G401 (cell line): ENCODE results near the gene NCAPD2. TPM values are rescaled to one million over a fixed set of nuclear protein-coding genes. Genes with fewer than 3 reads are reported as not detected.
"Not testable (repeated sequence)": the region's sequence is repeated elsewhere in the genome, so short reads cannot be mapped to it uniquely, and the experiment has no call there.

Experiments used
- DNase-seq: peaks from one replicate; pipeline ENCODE4 v3.0.0-alpha.2; 2015; ENCODE audit warnings: low spot score
- in situ Hi-C: cut with HindIII; loops from 2 replicates; pipeline ENCODE4 v1.10.0; 2016; ENCODE audit warnings: low sequenced_read_pairs, mixed read lengths
- total RNA-seq: library from RNA; depleted of rRNA; stranded (reverse); fragments of >200 nt; shearing (Covaris generic); gene quantifications from 2 replicates; pipeline ENCODE4 v1.2.3, GENCODE V29; 2014

The NCAPD2 gene
- total RNA-seq, 1 experiment from 2014 or later = 102 TPM

DNA sequence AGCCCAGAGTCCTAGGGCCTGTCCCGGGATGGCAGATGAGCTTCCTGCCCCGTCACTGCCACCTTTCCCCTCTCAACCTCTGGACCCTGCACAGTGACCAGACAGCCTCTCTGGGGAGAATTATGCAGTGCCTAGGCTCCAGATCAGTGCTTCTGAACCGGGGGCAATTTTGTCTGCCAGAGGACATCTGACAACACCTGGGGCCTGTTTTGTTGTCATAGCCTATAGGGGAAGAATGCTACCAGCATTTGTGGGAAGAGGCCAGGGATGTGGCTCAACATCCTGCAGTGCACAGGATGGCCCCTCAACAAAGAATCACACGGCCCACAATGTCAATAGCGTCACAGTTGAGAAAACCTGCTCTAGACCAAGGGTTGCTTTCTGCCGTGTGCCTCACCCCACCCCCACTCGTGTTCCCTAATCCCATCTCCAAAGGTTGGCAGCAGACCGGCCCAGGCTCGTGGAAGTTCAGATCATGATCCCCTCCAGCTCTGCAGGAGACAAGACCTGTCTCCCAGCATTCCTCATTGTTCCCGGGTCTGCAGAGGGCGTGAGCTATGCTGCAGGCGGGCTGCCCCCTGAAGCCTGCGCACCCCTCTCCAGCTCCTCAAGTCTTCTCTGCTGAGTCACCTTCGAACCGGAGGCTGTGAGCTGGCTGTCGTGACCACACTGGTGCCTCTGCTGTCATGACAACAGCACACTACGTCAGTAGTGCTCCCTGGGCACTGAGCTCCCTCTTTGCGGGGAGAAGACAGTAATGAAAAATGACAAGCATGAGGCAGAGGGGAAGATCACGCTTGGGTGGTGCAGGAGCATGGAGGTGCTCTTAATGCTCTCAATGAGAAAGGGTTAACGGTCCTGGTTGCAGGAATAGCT lies 38.4 kb downstream of the NCAPD2 start:
- peak; percentile 79 for DNase-seq
- in situ Hi-C loops = no loop called here

DNA sequence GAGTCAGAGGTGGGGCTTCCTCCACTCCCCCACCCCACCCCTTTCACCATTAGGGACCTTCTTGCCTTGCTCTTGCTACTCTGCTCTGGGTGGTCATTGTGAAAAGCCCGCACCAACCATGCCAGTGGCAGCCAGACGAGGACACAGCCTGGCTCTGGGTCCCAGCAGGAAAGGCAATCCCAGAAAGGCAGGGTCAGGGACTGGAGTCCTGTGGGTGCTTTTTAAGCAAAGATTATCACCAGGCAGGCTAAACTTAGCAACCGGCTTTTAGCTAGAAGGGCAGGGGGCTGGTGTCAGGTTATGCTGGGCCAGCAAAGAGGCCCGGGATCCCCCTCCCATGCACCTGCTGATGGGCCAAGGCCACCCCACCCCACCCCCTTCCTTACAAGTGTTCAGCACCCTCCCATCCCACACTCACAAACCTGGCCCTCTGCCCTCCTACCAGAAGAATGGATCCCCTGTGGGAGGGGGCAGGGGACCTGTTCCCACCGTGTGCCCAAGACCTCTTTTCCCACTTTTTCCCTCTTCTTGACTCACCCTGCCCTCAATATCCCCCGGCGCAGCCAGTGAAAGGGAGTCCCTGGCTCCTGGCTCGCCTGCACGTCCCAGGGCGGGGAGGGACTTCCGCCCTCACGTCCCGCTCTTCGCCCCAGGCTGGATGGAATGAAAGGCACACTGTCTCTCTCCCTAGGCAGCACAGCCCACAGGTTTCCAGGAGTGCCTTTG lies 39.2 kb downstream of the NCAPD2 start:
- in situ Hi-C loops = no loop called here
- peak; percentile 78 for DNase-seq

DNA sequence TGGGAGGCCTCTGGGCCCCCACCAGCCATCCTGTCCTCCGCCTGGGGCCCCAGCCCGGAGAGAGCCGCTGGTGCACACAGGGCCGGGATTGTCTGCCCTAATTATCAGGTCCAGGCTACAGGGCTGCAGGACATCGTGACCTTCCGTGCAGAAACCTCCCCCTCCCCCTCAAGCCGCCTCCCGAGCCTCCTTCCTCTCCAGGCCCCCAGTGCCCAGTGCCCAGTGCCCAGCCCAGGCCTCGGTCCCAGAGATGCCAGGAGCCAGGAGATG lies 39.7 kb downstream of the NCAPD2 start:
- in situ Hi-C loops = no loop called here
- no peak for DNase-seq

DNA sequence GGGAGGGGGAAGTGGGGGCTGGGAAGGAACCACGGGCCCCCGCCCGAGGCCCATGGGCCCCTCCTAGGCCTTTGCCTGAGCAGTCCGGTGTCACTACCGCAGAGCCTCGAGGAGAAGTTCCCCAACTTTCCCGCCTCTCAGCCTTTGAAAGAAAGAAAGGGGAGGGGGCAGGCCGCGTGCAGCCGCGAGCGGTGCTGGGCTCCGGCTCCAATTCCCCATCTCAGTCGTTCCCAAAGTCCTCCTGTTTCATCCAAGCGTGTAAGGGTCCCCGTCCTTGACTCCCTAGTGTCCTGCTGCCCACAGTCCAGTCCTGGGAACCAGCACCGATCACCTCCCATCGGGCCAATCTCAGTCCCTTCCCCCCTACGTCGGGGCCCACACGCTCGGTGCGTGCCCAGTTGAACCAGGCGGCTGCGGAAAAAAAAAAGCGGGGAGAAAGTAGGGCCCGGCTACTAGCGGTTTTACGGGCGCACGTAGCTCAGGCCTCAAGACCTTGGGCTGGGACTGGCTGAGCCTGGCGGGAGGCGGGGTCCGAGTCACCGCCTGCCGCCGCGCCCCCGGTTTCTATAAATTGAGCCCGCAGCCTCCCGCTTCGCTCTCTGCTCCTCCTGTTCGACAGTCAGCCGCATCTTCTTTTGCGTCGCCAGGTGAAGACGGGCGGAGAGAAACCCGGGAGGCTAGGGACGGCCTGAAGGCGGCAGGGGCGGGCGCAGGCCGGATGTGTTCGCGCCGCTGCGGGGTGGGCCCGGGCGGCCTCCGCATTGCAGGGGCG lies 40.2 kb downstream of the NCAPD2 start, which contains the start of gene GAPDH:
TSS of gene GAPDH (plus strand) at position 595 of the 772 bp plus-strand sequence. CDS start 316 bp downstream, outside the sequence.
- in situ Hi-C loops = no loop called here

DNA sequence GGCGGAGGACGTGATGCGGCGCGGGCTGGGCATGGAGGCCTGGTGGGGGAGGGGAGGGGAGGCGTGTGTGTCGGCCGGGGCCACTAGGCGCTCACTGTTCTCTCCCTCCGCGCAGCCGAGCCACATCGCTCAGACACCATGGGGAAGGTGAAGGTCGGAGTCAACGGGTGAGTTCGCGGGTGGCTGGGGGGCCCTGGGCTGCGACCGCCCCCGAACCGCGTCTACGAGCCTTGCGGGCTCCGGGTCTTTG lies 40.7 kb downstream of the NCAPD2 start:
- in situ Hi-C loops = no loop called here
- no peak for DNase-seq

More for the DNA sequence above, 40.2 kb downstream of the NCAPD2 start, which contains the start of gene GAPDH:
- peak; percentile 97 for DNase-seq

DNA sequence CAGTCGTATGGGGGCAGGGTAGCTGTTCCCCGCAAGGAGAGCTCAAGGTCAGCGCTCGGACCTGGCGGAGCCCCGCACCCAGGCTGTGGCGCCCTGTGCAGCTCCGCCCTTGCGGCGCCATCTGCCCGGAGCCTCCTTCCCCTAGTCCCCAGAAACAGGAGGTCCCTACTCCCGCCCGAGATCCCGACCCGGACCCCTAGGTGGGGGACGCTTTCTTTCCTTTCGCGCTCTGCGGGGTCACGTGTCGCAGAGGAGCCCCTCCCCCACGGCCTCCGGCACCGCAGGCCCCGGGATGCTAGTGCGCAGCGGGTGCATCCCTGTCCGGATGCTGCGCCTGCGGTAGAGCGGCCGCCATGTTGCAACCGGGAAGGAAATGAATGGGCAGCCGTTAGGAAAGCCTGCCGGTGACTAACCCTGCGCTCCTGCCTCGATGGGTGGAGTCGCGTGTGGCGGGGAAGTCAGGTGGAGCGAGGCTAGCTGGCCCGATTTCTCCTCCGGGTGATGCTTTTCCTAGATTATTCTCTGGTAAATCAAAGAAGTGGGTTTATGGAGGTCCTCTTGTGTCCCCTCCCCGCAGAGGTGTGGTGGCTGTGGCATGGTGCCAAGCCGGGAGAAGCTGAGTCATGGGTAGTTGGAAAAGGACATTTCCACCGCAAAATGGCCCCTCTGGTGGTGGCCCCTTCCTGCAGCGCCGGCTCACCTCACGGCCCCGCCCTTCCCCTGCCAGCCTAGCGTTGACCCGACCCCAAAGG lies 41.2 kb downstream of the NCAPD2 start:
- in situ Hi-C loops = no loop called here
- DNase-seq = peak; percentile 64

DNA sequence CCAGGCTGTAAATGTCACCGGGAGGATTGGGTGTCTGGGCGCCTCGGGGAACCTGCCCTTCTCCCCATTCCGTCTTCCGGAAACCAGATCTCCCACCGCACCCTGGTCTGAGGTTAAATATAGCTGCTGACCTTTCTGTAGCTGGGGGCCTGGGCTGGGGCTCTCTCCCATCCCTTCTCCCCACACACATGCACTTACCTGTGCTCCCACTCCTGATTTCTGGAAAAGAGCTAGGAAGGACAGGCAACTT lies 41.7 kb downstream of the NCAPD2 start:
- in situ Hi-C loops = no loop called here
- DNase-seq = no peak

DNA sequence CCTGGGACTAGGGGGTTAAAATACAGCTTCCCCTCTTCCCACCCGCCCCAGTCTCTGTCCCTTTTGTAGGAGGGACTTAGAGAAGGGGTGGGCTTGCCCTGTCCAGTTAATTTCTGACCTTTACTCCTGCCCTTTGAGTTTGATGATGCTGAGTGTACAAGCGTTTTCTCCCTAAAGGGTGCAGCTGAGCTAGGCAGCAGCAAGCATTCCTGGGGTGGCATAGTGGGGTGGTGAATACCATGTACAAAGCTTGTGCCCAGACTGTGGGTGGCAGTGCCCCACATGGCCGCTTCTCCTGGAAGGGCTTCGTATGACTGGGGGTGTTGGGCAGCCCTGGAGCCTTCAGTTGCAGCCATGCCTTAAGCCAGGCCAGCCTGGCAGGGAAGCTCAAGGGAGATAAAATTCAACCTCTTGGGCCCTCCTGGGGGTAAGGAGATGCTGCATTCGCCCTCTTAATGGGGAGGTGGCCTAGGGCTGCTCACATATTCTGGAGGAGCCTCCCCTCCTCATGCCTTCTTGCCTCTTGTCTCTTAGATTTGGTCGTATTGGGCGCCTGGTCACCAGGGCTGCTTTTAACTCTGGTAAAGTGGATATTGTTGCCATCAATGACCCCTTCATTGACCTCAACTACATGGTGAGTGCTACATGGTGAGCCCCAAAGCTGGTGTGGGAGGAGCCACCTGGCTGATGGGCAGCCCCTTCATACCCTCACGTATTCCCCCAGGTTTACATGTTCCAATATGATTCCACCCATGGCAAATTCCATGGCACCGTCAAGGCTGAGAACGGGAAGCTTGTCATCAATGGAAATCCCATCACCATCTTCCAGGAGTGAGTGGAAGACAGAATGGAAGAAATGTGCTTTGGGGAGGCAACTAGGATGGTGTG lies 42.3 kb downstream of the NCAPD2 start:
- DNase-seq = no peak
- in situ Hi-C loops = no loop called here

DNA sequence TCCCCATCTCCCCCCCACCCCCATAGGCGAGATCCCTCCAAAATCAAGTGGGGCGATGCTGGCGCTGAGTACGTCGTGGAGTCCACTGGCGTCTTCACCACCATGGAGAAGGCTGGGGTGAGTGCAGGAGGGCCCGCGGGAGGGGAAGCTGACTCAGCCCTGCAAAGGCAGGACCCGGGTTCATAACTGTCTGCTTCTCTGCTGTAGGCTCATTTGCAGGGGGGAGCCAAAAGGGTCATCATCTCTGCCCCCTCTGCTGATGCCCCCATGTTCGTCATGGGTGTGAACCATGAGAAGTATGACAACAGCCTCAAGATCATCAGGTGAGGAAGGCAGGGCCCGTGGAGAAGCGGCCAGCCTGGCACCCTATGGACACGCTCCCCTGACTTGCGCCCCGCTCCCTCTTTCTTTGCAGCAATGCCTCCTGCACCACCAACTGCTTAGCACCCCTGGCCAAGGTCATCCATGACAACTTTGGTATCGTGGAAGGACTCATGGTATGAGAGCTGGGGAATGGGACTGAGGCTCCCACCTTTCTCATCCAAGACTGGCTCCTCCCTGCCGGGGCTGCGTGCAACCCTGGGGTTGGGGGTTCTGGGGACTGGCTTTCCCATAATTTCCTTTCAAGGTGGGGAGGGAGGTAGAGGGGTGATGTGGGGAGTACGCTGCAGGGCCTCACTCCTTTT lies 43.1 kb downstream of the NCAPD2 start:
- DNase-seq = no peak
- in situ Hi-C loops = no loop called here

DNA sequence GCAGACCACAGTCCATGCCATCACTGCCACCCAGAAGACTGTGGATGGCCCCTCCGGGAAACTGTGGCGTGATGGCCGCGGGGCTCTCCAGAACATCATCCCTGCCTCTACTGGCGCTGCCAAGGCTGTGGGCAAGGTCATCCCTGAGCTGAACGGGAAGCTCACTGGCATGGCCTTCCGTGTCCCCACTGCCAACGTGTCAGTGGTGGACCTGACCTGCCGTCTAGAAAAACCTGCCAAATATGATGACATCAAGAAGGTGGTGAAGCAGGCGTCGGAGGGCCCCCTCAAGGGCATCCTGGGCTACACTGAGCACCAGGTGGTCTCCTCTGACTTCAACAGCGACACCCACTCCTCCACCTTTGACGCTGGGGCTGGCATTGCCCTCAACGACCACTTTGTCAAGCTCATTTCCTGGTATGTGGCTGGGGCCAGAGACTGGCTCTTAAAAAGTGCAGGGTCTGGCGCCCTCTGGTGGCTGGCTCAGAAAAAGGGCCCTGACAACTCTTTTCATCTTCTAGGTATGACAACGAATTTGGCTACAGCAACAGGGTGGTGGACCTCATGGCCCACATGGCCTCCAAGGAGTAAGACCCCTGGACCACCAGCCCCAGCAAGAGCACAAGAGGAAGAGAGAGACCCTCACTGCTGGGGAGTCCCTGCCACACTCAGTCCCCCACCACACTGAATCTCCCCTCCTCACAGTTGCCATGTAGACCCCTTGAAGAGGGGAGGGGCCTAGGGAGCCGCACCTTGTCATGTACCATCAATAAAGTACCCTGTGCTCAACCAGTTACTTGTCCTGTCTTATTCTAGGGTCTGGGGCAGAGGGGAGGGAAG lies 43.9 kb downstream of the NCAPD2 start:
- peak; percentile 84 for DNase-seq
- in situ Hi-C loops = not testable (repeated sequence)

DNA sequence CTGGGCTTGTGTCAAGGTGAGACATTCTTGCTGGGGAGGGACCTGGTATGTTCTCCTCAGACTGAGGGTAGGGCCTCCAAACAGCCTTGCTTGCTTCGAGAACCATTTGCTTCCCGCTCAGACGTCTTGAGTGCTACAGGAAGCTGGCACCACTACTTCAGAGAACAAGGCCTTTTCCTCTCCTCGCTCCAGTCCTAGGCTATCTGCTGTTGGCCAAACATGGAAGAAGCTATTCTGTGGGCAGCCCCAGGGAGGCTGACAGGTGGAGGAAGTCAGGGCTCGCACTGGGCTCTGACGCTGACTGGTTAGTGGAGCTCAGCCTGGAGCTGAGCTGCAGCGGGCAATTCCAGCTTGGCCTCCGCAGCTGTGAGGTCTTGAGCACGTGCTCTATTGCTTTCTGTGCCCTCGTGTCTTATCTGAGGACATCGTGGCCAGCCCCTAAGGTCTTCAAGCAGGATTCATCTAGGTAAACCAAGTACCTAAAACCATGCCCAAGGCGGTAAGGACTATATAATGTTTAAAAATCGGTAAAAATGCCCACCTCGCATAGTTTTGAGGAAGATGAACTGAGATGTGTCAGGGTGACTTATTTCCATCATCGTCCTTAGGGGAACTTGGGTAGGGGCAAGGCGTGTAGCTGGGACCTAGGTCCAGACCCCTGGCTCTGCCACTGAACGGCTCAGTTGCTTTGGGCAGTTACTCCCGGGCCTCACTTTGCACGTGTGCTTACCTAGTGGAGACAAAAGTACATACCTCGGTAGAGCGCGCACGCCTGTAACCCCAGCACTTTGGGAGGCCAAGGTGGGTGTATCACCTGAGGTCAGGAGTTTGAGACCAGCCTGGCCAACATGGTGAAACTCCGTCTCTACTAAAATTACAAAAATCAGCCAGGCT lies 44.8 kb downstream of the NCAPD2 start:
- in situ Hi-C loops = no loop called here
- DNase-seq = peak; percentile 45

DNA sequence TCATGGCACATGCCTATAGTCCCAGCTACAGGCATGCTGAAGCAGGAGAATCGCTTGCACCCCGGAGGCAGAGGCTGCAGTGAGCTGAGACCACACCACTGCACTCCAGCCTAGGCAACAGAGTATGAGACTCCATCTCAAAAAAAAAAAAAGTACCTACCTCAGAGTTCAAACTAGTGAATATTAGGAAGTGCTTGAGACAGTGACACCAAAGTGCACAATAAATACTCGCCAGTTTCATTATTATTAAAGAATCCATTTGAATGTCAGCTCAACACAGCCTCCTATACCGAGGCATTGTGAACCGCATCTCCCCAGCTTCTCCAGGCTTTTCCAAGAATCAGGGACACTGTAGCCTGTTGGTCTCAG lies 45.4 kb downstream of the NCAPD2 start:
- in situ Hi-C loops = no loop called here
- DNase-seq = no peak

DNA sequence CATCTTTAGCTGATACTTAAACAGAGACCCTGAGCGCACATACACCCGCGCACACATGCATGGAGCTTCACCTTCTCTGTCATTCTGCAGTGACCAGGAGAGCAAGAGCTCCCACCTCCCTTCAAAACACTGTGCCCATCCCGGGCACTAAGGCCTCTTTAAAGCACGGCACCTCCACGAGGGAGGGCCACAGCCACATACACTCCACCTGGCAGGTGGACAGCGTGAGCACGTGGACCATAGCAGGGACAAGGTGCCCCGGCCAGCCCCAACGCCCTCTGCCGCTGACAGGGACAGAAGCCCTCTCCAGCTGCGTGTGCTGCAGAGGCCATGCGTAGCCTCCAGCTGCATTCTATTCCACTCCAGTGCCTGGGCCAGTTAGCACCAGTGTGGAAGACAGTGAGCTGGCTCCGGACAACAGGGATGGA lies 45.8 kb downstream of the NCAPD2 start:
- in situ Hi-C loops = no loop called here

DNA sequence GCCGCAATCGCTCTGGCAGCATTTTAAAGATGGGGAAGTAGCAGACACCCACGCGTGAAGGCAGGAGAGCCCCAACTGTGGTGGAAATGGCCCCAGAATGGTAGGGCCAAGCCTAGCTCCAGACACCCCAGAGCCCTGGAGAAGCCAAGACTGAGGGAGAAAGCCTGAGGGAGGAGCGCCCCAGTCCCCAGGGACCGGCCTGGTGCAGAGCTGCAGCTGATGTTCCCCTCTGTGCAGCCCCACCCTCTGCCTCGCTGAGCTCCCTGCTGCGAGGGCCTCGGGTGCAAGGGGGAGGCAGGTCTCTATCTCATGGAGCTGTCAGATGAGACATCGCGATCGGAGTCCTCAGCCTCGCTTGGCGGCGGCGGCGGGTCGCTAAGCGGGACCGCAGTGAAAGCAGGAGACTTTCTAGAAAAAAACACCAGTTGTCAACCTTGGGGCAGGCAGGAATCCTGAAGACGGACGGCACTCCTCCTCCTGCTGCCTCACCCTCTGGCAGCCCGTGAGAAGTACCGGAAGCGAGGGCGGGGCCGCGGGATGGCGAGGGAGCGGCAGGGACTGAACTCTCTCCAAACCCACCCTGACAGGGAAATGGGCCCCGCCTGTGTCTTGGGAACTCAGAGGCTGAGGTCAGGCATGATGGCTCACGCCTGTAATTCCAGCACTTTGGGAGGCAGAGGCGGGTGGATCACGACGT lies 46.4 kb downstream of the NCAPD2 start:
- in situ Hi-C loops = no loop called here
- no peak for DNase-seq

More for the DNA sequence above, 45.8 kb downstream of the NCAPD2 start:
- DNase-seq = no peak

DNA sequence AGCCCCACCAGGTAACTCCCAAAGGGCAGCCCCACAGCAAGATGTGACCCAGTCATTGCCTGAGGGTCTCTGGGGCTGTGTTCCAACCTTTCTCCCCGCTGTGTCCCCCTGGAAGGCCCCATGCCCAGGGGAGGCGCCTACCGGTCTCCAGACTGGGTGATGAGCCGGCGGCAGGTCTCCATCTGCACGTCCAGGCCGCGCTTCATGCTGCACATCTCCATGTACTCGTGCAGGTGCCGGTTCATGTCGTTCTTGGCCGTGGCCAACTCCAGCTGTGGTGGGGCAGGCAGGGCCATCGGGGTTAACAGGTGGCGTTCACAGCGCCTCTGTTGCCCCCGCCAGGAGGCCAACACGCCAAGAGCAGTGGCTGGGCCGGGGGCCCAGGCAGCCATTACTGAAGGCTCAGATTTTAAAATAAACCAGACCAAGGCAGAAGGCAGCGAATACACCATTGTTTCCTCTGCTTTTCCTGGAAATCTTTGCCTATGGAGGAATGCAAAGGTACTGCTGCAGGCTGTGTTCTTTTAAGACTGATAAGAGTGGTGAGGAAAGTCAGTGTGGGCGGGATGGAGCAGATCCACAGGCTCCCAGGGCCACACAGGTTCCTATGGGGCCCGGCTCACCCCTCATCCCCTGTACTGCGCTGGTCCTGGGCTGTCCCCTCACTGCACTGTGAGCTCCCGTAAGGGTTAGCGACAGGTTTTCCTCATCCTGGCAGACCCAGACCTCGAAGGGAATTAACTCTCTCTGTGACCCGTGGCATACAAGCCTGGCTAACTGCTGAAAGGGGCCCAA lies 47.7 kb downstream of the NCAPD2 start:
- in situ Hi-C loops = no loop called here
- DNase-seq = no peak
